HG03025 (cell line): Measurements from ENCODE around the gene ATP6V0E2.

Source experiments
- ATAC-seq: cut with Tn5 transposase; IDR thresholded peaks from one replicate; pipeline ENCODE4 v1.9.1; 2021; ENCODE audit warnings: mild to moderate bottlenecking, moderate library complexity; ENCODE audit not compliant: unreplicated experiment, low FRiP score

ATP6V0E2 gene

DNA sequence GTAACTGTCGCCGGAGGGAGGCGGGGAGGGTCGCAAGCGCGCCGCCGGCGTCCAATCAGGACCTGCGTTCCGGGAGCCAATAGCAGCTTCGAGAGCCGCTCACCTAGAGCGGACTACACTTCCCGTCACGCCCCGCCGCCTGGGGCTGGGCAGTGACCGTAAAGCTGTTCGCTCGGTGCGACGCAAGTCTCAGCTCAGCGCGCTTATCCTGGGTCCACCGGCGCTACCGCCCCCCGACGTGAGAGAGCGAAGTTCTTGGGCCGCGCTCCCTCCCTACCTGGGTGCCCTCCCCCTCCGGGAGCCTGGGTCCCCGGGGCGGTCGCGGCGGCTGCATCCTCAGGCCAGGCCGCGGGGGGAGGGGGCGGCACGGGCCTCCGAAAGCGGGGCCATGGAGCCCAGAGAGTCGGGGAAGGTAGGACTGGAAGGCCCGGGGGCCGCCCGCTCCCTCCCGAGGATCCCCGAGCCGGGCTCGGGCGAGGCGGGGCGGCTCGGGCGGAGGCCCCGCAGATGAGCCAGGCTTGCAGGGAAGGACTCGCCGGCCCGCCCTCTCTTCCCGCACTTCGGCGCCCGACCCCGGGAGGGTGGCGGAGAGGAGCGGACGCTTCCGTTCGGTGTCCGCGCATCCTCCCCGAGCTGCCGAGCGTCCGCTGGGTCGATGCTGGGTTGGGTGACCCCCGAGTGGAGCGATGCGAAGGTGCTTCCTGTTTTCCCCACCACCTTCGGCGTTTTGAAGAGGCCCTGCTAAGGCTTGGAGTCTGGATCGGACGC is 35.4 kb upstream of the ATP6V0E2 start, which contains the start of gene ZNF862:
Gene ZNF862 (plus strand): TSS at position 152 of the 768 bp plus-strand sequence. CDS start 237 bp downstream, at position 389.
- ATAC-seq: peak; percentile 99

DNA sequence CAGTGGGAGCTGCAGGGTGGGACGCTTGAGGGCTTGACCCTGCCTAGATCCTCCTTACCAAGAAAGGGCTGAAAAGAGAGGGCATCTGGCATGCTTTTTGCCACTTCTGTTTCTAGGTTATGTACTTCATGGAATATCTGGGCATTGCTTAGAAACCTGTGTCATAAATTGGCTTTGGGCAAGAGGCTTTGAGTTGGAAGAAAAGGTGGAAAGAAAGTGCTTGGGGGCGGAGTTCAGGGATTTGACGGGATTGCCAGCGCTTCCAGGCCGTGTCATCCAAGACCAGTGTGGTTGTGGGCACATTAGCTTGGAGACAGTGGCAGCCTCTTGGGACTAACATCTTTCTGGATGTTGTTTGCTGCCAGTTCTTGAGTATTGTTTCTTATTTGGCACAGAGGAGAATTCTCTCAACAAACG is 34.8 kb upstream of the ATP6V0E2 start:
- no peak for ATAC-seq

DNA sequence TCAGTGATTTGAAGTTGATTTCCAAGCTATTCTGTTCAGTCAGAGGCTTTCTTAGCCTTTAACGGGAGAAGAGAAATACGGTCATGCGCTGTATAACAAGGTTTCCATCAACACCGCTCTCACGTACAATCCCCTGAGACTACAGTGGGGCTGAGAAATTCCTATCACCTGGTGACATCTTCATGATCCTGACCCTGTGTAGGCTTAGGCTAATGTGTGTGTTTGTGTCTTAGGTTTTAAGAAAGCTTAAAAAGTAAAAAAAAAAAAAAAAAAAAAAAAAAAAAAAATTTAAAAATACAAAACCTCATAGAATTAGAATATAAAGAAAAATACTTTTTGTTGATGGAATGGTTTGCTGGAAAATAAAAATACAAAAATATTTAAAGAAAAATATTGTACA is 33.8 kb upstream of the ATP6V0E2 start:
- ATAC-seq: no peak

DNA sequence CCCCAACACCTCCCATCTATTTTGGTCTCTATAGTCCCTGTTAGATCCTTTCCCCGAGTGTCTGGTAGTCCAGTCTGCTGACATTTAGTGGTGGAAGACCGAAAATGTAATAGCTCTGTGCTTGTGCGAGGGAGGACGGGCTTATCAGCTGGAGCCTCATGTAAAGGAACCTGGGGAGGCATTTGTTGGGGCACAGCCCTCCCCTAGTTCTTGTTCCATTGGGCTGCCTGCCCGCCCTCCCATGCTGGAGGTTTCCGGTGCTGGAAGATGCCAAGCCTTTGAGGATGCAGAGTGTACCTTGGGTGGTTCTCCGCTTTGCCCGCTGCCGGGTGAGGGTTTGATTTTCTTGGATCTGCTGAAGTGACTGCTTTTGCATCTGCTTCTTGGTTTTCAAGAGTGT is 30.2 kb upstream of the ATP6V0E2 start:
- no peak for ATAC-seq

- no peak for ATAC-seq
Observed at GRCh38 chr7:149844445-149844844, 29.3 kb upstream of the ATP6V0E2 start.

- no peak for ATAC-seq
Observed at GRCh38 chr7:149845257-149845980, 28.4 kb upstream of the ATP6V0E2 start.

- no peak for ATAC-seq
Observed at GRCh38 chr7:149846021-149846420, 27.7 kb upstream of the ATP6V0E2 start.

DNA sequence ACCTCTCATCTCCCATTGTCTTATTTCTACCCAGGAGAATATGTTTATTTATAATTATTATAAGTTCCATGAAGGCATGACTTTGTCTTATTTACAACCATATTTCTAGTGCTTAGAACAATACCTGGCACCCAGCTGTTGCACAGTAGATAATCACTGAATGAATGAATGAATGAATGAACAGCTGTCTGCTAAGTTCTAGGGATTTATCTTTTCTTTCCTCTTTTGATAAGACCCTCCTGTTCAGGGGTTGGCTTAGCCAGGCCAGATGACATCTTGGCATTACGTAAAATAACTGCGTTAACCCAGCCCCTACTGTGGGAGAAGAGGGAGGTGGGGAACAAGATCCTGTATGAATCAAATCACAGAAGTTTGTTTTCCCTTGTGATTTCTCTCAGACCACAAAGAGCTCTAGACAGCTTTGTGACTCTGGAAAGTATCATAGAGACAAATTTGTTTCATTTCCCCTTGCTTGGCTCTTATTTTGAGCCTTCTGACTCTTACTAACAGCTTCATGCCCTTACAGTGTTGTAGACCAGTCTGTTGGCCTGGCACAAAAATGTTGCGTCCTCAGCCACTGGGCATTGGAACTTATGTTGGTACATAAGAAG is 27.2 kb upstream of the ATP6V0E2 start:
- no peak for ATAC-seq

DNA sequence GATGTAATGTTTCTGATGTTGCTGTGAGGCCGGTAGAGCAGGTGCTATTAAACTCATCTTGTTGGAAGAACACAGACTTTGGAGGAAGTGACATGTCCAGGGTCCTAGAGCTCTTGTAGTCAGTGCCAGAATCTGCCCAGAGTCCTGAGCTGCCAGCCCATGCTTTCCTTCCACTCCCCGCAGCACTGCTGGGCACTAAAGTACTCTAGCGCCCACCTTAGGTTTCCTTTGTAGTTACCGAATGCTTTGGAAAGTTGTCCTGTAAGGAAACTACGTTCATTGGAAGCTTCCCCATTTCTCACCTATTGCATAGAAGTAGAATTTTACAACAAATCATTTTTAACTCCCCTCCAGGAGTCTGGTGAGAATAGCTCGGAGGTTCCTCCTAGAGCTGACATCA is 24.6 kb upstream of the ATP6V0E2 start:
- no peak for ATAC-seq

DNA sequence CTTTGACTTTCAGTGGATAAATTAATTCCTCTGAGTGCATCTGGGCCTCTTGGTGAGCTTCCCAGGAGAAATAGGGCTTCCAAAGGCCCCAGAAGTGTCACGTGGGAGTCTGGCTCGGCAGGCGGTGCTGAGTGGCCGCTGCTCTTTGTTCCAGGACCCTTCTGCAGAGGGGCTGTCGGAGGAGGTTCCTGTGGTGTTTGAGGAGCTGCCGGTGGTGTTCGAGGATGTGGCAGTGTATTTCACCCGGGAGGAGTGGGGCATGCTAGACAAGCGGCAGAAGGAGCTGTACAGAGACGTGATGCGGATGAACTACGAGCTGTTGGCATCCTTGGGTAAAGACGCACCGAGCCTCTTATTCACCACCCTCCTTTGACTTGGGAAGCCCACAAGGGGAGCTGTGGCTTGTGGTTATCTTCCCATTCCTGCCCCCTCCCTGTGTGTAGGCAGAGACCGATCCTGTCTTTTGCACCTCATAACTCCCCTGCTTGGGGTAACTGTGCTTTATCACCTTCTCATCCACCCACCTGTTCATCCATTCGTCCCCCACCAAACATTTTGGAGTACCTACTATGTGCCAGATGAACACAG is 23.7 kb upstream of the ATP6V0E2 start:
- no peak for ATAC-seq

- no peak for ATAC-seq
Observed at GRCh38 chr7:149850716-149851115, 23.1 kb upstream of the ATP6V0E2 start.

GRCh38 chr7:149851449-149851848 is 22.3 kb upstream of the ATP6V0E2 start:
- no peak for ATAC-seq

- ATAC-seq: no peak
Observed at GRCh38 chr7:149853157-149853556, 20.6 kb upstream of the ATP6V0E2 start.

DNA sequence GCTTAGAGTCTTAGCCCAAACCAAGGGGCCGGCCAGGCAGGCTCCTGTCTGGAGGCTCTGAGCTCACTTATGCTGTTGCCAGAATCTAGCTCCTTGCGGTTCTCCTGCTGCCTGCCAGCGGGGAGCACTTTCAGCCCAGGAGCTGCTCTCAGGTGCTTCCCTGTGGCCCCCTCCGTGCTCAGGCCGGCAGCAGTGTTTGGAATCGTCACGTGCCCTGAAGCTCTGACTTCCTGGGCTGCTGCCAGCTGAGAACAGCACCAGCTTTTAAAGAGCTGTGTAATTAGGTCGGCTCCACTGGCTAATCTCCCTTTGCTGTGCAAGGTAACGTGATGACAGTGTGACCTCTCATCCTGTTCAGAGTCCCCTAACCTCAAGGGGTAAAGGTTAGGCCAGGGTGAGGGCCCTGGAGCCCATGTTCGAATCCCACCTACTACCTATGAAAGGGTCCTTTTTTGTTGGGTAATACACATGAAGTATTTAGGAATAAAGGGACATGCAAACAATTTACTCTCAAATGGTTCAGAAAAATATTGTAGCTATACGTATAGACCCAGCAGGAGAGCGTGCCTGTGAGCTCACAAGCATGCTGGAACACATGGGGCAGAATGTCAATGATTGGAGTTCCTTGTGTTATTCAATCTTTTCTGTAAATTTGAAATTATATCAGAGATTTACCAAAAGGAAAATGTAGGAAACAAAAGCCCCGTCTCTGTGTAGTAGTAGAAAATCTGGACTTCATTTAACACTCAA is 19.0 kb upstream of the ATP6V0E2 start:
- ATAC-seq: no peak

DNA sequence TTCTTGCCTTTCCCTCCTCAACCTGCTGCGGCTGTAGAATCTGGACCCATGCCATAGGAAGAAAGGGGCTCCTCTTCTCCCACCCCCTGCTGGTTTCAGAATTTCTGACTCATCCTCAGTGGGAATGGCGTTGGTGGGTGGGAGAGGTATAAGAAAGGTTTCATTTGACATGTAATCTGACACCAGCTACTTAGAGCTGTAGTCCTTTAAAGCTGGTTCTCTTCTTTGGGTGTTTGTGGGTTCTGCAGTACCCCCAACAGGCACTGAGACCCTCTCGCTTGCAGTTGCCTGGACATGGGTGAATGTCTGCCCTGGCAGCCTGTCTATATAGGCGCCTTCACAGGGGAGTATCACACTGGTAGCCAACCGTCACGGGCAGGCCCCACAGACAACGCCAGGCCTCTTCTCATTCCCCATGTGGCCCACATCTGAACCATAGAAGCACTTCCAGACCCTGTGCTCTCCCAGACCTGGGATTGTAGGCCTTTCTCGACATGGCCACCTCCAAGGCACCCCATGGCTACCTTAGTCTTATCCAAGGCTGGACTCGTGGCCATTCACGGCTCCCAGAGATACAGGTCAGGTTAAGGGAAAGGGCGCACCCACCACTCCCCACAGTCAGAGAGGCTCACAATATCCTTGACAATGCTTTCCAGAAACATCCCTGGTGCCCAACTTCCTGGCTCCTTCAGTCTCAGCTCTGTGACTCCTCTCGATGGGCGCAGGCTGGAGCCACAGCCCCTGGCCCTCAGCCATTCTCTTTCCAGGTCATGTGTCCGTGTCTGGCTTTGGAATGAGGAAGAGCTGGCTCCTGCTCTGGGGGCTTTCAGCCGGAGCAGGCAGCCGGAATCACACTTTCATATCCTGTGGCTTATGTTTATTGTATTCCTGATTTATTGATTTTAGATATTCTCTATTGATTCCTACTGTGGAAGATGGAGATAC is 18.1 kb upstream of the ATP6V0E2 start:
- no peak for ATAC-seq

GRCh38 chr7:149856583-149856982 is 17.2 kb upstream of the ATP6V0E2 start:
- ATAC-seq: no peak

GRCh38 chr7:149859369-149859768 is 14.4 kb upstream of the ATP6V0E2 start:
- no peak for ATAC-seq

- no peak for ATAC-seq
Observed at GRCh38 chr7:149859876-149860275, 13.9 kb upstream of the ATP6V0E2 start.
